ENCODE measurements around the gene HOXA9. TPM values are rescaled to one million over a fixed set of nuclear protein-coding genes. Genes with fewer than 3 reads are reported as not detected.

Gene HOXA9
- polyA plus RNA-seq, 6 donors from 2014 or later: not detected

DNA sequence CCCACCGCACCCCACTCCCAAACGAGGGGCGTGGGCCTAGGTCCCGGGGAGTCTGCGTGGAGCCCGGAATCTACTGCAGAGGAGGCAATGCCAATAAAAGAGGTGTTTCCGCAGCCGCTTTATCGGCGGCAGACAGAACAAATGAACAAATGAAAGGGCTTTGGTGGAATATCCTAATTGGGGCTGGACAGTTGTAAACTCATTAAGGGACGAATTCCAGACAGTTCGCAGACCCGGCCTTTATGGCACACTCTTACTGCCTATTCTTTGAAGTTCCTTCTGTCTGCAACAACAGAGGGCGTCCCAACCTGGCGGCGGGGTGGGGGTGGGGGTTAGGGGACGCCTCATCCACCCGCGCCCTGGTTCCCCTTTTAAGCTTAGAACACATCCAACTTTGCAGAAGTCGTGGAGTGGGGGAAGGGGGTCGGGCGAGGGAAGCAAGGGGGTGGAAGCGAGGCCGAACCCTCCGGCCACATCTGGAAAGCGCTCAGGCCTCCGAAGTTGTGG is 4.1 kb downstream of the HOXA9 start:
- Mint-ChIP-seq H3K27me3 (peaks cover 40 to 76% (median 51%) of the 10 kb centered on the region in 3 donors), H3K4me1 (peaks cover 21 to 35% (median 35%) of the 10 kb centered on the region in 3 donors), H3K4me3 (peak overlapping the region; percentile 74 to 89 (median 81)), H3K9me3 (peaks cover 0 to 27% (median 5%) of the 10 kb centered on the region in 7 donors), H3K27ac (peak overlapping the region in 4 of 6 donors; percentile 64 to 93 (median 75)), H3K36me3 (peaks cover 4 to 8% of the 10 kb centered on the region in 2 donors)
- no peak for DNase-seq
- peak; percentile 56 to 57 for ATAC-seq (ENCODE audit: low read depth in 2 of 2)

DNA sequence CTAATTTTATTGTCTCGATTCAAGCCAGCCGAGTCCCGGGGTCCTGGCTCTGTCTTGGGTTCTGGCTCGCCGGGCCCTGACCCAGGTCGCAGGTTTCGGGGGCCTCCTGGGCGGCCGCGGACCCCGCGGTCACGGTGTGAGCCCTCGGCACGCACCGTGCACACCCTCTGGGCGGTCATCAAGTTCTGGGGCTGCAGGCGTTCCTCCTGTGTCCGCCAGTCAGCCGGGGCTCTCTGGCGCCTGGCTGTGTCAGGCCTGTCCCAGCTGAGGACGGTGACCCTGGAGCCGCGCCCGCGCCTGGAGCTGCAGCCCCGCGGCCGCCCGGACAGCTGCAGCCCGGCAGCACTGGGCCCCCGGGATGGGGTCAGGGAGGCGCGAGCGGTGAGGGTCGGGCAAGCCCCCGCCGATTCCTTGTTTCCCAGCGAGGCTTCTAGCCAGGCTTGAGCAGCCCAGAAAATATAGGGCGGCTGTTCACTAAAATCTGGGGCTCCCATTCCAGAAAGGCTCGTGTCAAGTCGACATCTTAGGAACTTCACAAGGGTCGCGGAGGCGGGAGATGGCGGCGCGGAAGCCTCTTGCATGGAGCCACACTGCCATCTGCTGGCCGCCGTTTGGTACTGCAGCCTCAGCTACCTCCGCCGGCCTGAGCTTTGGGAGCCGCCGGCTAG is 4.7 kb downstream of the HOXA9 start:
- H3K4me3 Mint-ChIP-seq: peak overlapping the region; percentile 74 to 89 (median 82)
- ATAC-seq (ENCODE audit: low read depth in 2 of 2): peak; percentile 72 to 79
- H3K27ac Mint-ChIP-seq: peak overlapping the region in 4 of 6 donors; percentile 83 to 98 (median 86)
- peaks cover 2 to 8% of the 10 kb centered on the region in 2 donors for H3K36me3 Mint-ChIP-seq
- H3K9me3 Mint-ChIP-seq: peaks cover 0 to 26% (median 5%) of the 10 kb centered on the region in 7 donors
- DNase-seq: peak; percentile 81
- H3K27me3 Mint-ChIP-seq: peaks cover 40 to 74% (median 53%) of the 10 kb centered on the region in 3 donors
- peaks cover 22 to 35% (median 35%) of the 10 kb centered on the region in 3 donors for H3K4me1 Mint-ChIP-seq

DNA sequence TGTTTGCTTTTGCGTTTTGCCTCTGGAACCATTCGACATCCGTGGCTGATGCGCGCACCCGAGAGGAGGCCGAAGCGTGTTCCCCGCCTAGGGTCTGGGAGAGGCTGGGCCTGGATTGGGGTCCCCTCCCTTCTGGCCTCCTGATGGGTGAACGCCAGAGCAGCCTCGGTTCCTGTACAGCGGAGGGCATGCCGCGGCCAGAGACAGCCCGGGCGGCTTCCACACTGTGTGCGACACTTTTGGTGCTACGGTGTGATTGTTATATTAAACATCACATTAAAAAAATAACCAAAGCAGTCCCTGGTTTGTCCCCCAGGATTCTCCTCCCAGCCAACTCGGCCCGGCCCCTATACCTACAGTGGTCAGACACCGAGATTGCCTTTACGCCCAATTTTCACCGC is 5.2 kb downstream of the HOXA9 start:
- peaks cover 25 to 39% (median 39%) of the 10 kb centered on the region in 3 donors for H3K4me1 Mint-ChIP-seq
- ATAC-seq (ENCODE audit: low read depth in 2 of 2): peak; percentile 23 to 30
- peak overlapping the region in 4 of 6 donors; percentile 78 to 98 (median 86) for H3K27ac Mint-ChIP-seq
- peaks cover 44 to 77% (median 59%) of the 10 kb centered on the region in 3 donors for H3K27me3 Mint-ChIP-seq
- peak overlapping the region; percentile 71 to 88 (median 80) for H3K4me3 Mint-ChIP-seq
- H3K9me3 Mint-ChIP-seq: peaks cover 0 to 27% (median 5%) of the 10 kb centered on the region in 7 donors
- peaks cover 0 to 8% of the 10 kb centered on the region in 2 donors for H3K36me3 Mint-ChIP-seq
- DNase-seq: no peak

DNA sequence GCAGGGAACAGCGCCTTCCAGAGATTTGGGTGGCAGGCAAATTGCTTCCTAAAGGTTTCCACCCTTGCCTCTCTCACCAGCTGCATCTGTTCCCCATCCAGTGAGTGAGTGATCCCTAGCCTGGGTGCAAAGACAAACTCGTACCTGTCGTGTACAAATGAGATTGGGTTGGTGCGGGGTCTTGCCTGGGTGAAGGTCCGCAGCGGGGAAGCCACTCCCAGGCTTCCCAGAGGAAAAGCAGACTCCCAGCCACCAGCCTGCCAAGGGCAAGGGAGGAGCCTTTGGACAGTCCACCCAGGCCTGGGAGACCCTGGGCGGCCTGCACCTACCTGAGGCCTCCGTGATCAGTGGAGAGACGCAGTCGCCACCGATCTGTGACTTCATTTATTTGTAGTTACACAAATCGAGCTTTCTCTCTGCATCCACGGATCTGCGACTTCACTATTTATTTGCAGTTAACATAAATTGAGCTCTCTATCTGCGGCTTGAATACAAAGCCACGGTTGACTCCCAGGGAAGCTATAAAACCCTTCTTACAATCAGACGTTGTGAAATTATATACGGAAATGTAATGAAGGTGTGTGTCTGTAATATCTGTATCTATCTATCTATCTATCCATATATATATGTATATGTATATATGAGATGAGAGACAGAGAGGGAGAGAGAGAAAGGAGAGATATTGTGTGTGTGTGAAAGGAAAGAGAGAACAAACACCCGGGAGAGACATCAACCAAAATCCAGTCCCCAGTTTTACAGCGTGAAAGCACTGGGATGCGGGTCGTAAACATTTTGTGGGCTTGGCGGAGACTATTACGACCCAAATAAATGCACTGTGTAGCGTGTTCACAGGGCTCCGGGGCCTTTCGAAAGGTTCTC is 5.8 kb downstream of the HOXA9 start:
- Mint-ChIP-seq H3K27ac (peak overlapping the region in 4 of 6 donors; percentile 88 to 98 (median 92)), H3K36me3 (peaks cover 0 to 14% of the 10 kb centered on the region in 2 donors), H3K4me3 (peak overlapping the region; percentile 24 to 88 (median 80)), H3K9me3 (peaks cover 0 to 33% (median 5%) of the 10 kb centered on the region in 7 donors), H3K4me1 (peaks cover 29 to 45% (median 40%) of the 10 kb centered on the region in 3 donors), H3K27me3 (peaks cover 49 to 83% (median 63%) of the 10 kb centered on the region in 3 donors)
- DNase-seq (no peak), ATAC-seq (ENCODE audit: low read depth in 2 of 2) (no peak)

DNA sequence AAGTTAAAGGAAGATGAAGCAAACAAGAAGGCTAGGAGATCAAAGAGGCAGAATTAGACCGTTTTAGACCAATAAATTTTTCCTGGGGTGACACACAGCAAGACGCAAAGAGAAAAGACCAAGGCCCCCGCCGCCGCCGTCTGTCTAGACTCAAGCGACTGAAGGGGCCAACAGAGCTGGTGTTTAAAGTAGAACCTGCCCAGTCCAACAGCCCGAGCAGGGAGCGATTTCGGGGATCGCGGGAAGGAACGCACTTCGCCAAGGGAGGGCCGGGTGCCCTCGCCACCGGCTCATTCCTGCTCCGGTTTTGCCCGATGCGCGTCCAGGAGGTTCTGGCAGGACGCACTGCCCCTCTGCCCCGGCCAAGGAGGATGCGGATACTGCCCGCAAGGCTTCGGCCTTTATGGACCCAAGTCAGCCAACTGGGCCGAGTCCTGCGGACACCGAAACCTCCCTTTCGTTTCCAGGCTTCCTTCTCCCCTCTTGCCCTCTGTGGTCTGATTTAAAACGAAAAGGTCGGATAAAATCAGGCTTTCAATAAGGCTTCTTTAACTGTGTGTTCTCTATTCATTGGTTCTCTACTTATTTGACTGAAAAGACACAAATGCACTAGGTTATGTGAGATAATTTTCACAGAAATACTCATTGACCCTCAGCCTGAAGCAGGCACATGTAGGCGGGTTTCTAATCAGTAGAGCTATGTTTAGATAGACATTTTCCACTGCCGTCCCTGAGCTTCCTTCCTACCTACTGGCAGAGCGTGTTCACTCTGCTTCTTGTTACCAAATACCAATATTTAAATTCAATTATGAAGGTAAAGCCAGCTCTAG is 6.7 kb downstream of the HOXA9 start:
- peaks cover 23 to 44% (median 44%) of the 10 kb centered on the region in 3 donors for H3K4me1 Mint-ChIP-seq
- peak overlapping the region in 4 of 6 donors; percentile 88 to 98 (median 92) for H3K27ac Mint-ChIP-seq
- ATAC-seq (ENCODE audit: low read depth in 2 of 2) (no peak), DNase-seq (no peak)
- H3K27me3 Mint-ChIP-seq: peaks cover 51 to 84% (median 63%) of the 10 kb centered on the region in 3 donors
- H3K4me3 Mint-ChIP-seq: peak overlapping the region in 5 of 8 donors; percentile 15 to 79 (median 44)
- peaks cover 0 to 15% of the 10 kb centered on the region in 2 donors for H3K36me3 Mint-ChIP-seq
- H3K9me3 Mint-ChIP-seq: peaks cover 0 to 33% (median 5%) of the 10 kb centered on the region in 7 donors

DNA sequence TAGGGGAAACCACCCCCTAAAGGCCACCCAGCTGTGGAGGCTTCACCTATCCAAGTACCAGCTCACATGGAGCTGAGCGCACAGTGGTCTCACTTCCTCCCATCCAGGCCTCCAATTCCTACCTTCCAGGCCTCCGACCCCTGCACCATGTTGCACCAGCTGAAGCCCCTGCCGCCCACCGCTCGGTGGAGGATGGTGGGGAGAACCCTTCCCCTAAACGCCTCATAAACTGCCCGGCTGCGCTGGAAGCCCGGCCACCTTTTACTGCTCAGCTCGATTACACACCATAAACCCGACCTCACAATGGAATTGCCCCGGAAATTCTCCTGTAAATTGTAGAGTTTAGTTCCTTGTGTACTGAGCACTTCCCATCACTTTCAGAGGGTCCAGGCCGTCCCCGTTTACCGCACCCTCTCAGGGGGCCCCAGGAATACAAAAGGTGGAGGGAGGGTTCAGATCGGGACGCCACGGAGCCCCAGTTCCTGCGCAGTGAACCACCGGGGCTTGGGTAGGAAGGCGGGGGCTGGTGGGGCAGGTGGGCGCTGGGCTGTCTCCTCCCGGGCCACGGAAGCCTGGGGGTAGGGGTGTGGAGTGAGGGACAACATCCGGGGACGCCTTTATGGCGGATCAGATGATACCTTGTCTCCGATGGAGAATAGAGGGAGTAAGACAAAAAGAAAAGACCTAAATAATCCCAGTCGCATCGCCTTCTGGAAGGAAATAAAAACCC is 7.5 kb downstream of the HOXA9 start:
- H3K4me1 Mint-ChIP-seq: peaks cover 20 to 44% (median 43%) of the 10 kb centered on the region in 3 donors
- H3K36me3 Mint-ChIP-seq: peaks cover 0 to 15% of the 10 kb centered on the region in 2 donors
- ATAC-seq (ENCODE audit: low read depth in 2 of 2): no peak
- peaks cover 0 to 32% (median 5%) of the 10 kb centered on the region in 7 donors for H3K9me3 Mint-ChIP-seq
- peak overlapping the region in 7 of 8 donors; percentile 23 to 83 (median 48) for H3K4me3 Mint-ChIP-seq
- peak overlapping the region in 5 of 6 donors; percentile 27 to 98 (median 91) for H3K27ac Mint-ChIP-seq
- H3K27me3 Mint-ChIP-seq: peaks cover 51 to 83% (median 63%) of the 10 kb centered on the region in 3 donors
- DNase-seq: no peak

DNA sequence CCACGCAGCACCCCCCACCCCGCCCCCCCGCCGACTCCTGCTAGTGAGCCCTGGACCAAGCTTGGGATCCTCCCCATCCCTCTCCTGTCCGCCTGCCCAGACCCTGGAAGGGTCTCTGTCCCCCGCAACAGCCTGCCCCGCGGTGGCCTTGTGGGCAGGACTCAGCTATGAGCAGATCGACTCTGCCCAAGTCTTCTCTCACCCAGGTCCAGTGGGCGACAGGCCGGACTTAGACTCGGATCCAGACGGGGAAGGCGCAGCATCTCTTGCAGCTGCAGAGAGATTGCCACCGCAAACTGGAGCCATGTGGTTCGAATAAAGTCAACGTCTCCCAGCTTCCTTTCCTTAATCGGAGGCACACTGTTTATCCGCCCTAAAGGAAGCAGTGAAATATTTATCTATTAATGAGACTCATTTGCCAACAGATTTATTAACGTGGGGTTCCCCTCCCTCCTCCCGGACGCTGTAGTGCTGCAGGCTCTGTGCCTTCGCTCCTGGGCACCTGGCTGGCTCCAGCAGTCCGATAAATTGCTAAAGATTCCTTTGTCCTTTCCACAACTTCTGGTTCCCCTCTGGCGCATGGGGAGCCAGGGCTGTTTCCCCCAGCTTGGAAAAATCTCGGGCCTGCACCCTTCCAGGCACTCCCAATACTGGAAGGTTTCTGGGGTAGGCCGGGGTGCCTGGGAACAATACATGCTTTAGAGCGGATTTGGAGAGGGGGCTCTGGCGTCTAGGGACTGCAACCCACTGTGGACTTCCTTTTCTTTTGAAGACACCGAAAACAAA is 8.2 kb downstream of the HOXA9 start:
- DNase-seq (no peak), ATAC-seq (ENCODE audit: low read depth in 2 of 2) (no peak)
- Mint-ChIP-seq H3K4me3 (peak overlapping the region in 7 of 8 donors; percentile 12 to 79 (median 73)), H3K4me1 (peaks cover 22 to 44% (median 43%) of the 10 kb centered on the region in 3 donors), H3K9me3 (peaks cover 0 to 32% (median 5%) of the 10 kb centered on the region in 7 donors), H3K27ac (peak overlapping the region in 4 of 6 donors; percentile 88 to 98 (median 92)), H3K36me3 (peaks cover 0 to 15% of the 10 kb centered on the region in 2 donors), H3K27me3 (peaks cover 50 to 81% (median 59%) of the 10 kb centered on the region in 3 donors)

DNA sequence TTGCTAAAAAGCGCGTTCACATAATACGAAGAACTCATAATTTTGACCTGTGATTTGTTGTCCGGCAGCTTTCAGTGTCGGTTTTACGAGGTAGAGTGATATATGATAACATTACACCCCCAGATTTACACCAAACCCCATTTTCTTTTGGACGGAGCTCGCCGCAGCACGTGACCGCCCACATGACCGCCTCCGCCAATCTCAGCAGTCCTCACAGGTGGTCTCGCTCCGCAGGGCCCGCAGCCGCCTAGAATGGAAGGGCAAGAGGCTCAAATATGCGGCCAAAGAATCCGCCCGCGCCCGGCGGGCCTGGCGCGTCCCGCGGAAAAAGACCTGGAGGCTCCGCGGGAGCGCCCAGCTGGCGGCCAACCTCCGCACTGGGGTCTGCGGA is 8.8 kb downstream of the HOXA9 start, which contains the start of gene HOXA7:
Gene HOXA7 (minus strand): TSS at position 168 of the 391 bp plus-strand sequence. CDS start 130 bp downstream, at position 38.
- H3K9me3 Mint-ChIP-seq: peaks cover 0 to 35% (median 5%) of the 10 kb centered on the region in 7 donors

DNA sequence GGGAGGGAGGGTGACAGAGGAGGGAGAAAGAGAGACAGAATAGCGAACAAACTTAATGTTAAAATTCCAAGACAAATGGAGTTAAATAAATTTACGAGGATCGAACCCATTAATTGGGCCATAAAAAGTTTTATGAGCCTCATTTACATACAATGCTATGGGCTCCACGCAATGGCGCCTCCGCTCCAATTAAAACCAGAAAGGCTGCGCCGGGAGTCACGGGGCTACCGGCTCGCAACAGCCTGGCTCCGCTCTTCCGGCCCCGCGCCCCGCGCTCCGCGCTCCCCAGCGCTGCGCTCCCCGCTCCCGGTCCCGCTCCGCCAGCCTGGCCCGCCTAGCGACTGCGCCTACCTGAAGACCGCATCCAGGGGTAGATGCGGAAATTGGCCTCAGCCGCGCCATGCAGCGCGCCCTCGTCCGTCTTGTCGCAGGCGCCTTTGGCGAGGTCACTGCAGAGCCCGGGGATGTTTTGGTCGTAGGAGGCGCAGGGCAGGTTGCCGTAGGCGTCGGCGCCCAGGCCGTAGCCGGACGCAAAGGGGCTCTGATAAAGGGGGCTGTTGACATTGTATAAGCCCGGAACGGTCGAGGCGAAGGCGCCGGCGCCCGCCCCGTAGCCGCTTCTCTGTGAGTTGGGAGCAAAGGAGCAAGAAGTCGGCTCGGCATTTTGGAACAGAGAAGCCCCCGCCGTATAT is 9.4 kb downstream of the HOXA9 start:
- Mint-ChIP-seq H3K27me3 (peaks cover 58 to 83% (median 71%) of the 10 kb centered on the region in 3 donors), H3K27ac (peak overlapping the region in 4 of 6 donors; percentile 88 to 99 (median 97)), H3K9me3 (peaks cover 0 to 37% (median 5%) of the 10 kb centered on the region in 7 donors), H3K4me3 (peak overlapping the region; percentile 21 to 81 (median 66)), H3K36me3 (peaks cover 0 to 15% of the 10 kb centered on the region in 2 donors), H3K4me1 (peaks cover 33 to 52% (median 50%) of the 10 kb centered on the region in 3 donors)
- no peak for ATAC-seq (ENCODE audit: low read depth in 2 of 2)
- DNase-seq: no peak

More for the DNA sequence above, 8.8 kb downstream of the HOXA9 start, which contains the start of gene HOXA7:
- Mint-ChIP-seq H3K4me3 (peak within 1 kb of the TSS; percentile 21 to 81 (median 70)), H3K27ac (peak within 1 kb of the TSS in 4 of 6 donors; percentile 88 to 99 (median 97)), H3K27me3 (peaks cover 56 to 82% (median 65%) of the 10 kb centered on the region in 3 donors), H3K36me3 (peaks cover 0 to 15% of the 10 kb centered on the region in 2 donors), H3K4me1 (peaks cover 28 to 50% (median 48%) of the 10 kb centered on the region in 3 donors)
- no peak for ATAC-seq (ENCODE audit: low read depth in 2 of 2)
- no peak for DNase-seq

All from naive B cell (primary cell).